Fibroblast of lung (primary cell): ENCODE measurements around the gene MPPED2. TPM values are rescaled to one million over a fixed set of nuclear protein-coding genes. Genes with fewer than 3 reads are reported as not detected.

Source experiments
- DNase-seq, 2 donors: peaks; one replicate each; pipeline versions ENCODE4 v3.0.0 to v3.0.0-alpha.2; 2010; ENCODE audit warnings: low read depth in 2 of 2
- H2AFZ ChIP-seq: 2 replicates; pipeline ENCODE4 v1.5.1; 2012; ENCODE audit warnings: low read length, control low read depth, inconsistent platforms
- H3K27ac ChIP-seq: 2 replicates; pipeline ENCODE4 v1.5.1; 2011; ENCODE audit warnings: low read length, control low read depth; ENCODE audit not compliant: insufficient read depth
- H3K27me3 ChIP-seq: 2 replicates; pipeline ENCODE4 v1.5.1; 2011; ENCODE audit warnings: mild to moderate bottlenecking, low read length; ENCODE audit not compliant: control insufficient read depth, insufficient read depth
- H3K36me3 ChIP-seq: 2 replicates; pipeline ENCODE4 v1.5.1; 2011; ENCODE audit warnings: low read length; ENCODE audit not compliant: control insufficient read depth, insufficient read depth
- H3K4me1 ChIP-seq: 2 replicates; pipeline ENCODE4 v1.5.1; 2011; ENCODE audit warnings: low read length; ENCODE audit not compliant: control insufficient read depth, insufficient read depth; ENCODE audit errors: extremely low read depth
- H3K4me2 ChIP-seq: 2 replicates; pipeline ENCODE4 v1.5.1; 2011; ENCODE audit warnings: low read length, control low read depth; ENCODE audit not compliant: insufficient read depth; ENCODE audit errors: extremely low read depth
- H3K4me3 ChIP-seq, 4 experiments: fragments of 200-600 bp in 1 of 4; sonication (generic) in 1 of 4; replicated peaks in 1 of 4; 2 replicates each; pipeline ENCODE4 v1.5.1; 2011 to 2016; ENCODE audit warnings: low read length in 4 of 4, low read depth in 3 of 4, mild to moderate bottlenecking in 3 of 4, control low read depth in 2 of 4, inconsistent platforms in 1 of 4, mixed read lengths in 1 of 4; ENCODE audit not compliant: insufficient read depth in 1 of 4; ENCODE audit errors: control extremely low read depth in 1 of 4
- H3K79me2 ChIP-seq: 2 replicates; pipeline ENCODE4 v1.5.1; 2012; ENCODE audit warnings: mild to moderate bottlenecking, low read length, inconsistent platforms; ENCODE audit not compliant: control insufficient read depth, insufficient read depth
- H3K9ac ChIP-seq: 2 replicates; pipeline ENCODE4 v1.5.1; 2011; ENCODE audit warnings: mild to moderate bottlenecking, low read length, control low read depth; ENCODE audit not compliant: insufficient read depth
- H3K9me3 ChIP-seq: 2 replicates; pipeline ENCODE4 v1.5.1; 2012; ENCODE audit warnings: low read depth, low read length; ENCODE audit not compliant: control insufficient read depth, insufficient read depth
- H4K20me1 ChIP-seq: 2 replicates; pipeline ENCODE4 v1.5.1; 2011; ENCODE audit warnings: low read length; ENCODE audit not compliant: control insufficient read depth, insufficient read depth; ENCODE audit errors: extremely low read depth
- CTCF ChIP-seq, 2 donors: IDR thresholded peaks in 1 of 2; conservative IDR thresholded peaks in 1 of 2; 1 replicate in 1 of 2; 2 replicates in 1 of 2; pipeline ENCODE4 v1.5.1; 2011 to 2012; ENCODE audit warnings: low read length in 2 of 2, control low read depth in 1 of 2, inconsistent platforms in 1 of 2, low read depth in 1 of 2, mild to moderate bottlenecking in 1 of 2
- EZH2 ChIP-seq: IDR thresholded peaks from 2 replicates; pipeline ENCODE4 v1.5.1; 2012; ENCODE audit warnings: low read length, control low read depth, mild to moderate bottlenecking; ENCODE audit errors: missing control alignments
- polyA plus RNA-seq, 2 donors: library from polyadenylated mRNA; depleted of rRNA in 1 of 2; stranded (reverse) in 1 of 2; unstranded in 1 of 2; fragments of >200 nt; gene quantifications; 2 replicates each; pipeline ENCODE4 v1.2.1, GENCODE V29; 2011 to 2012; ENCODE audit warnings: missing spikeins in 1 of 2
- total RNA-seq: library from RNA; depleted of rRNA; stranded (reverse); fragments of >200 nt; gene quantifications from 2 replicates; pipeline ENCODE4 v1.2.1, GENCODE V29; 2014

The MPPED2 gene
- total and polyA plus RNA-seq, 2 donors (not counting 1 experiment from before 2014, with no cell fraction given) = under 0.01 to 0.02 TPM

- no peak overlapping the region for H3K27ac ChIP-seq
- DNase-seq = no peak
- H3K36me3 ChIP-seq = no peaks in the 10 kb centered on the region
- H3K9ac ChIP-seq = no peak overlapping the region
- no peak overlapping the region for H2AFZ ChIP-seq
- H3K79me2 ChIP-seq = no peaks in the 10 kb centered on the region
- H4K20me1 ChIP-seq = no peaks in the 10 kb centered on the region
- no peaks in the 10 kb centered on the region for H3K9me3 ChIP-seq
- H3K27me3 ChIP-seq = no peaks in the 10 kb centered on the region
- H3K4me2 ChIP-seq = no peak overlapping the region
- no peak overlapping the region for H3K4me3 ChIP-seq
- TF ChIP-seq CTCF (conservative IDR thresholded peaks at IDR 0.05 in 1 of 2, IDR thresholded peaks at IDR 0.05 in 1 of 2; ENCODE audit: low read depth in 1 of 2, low read length in 2 of 2) = no peak
- TF ChIP-seq EZH2 = no peak
- no peaks in the 10 kb centered on the region for H3K4me1 ChIP-seq
Observed at GRCh38 chr11:30526558-30526957, 59.6 kb downstream of the MPPED2 start.

GRCh38 chr11:30522536-30523243, 63.5 kb downstream of the MPPED2 start:
- no peaks in the 10 kb centered on the region for H3K79me2 ChIP-seq
- no peaks in the 10 kb centered on the region for H4K20me1 ChIP-seq
- TF ChIP-seq CTCF (conservative IDR thresholded peaks at IDR 0.05 in 1 of 2, IDR thresholded peaks at IDR 0.05 in 1 of 2; ENCODE audit: low read depth in 1 of 2, low read length in 2 of 2) (no peak), EZH2 (no peak)
- no peak overlapping the region for H3K4me3 ChIP-seq
- H3K27ac ChIP-seq = no peak overlapping the region
- H3K4me2 ChIP-seq = no peak overlapping the region
- no peaks in the 10 kb centered on the region for H3K27me3 ChIP-seq
- no peaks in the 10 kb centered on the region for H3K9me3 ChIP-seq
- no peak overlapping the region for H2AFZ ChIP-seq
- no peak overlapping the region for H3K9ac ChIP-seq
- H3K4me1 ChIP-seq = no peaks in the 10 kb centered on the region
- no peaks in the 10 kb centered on the region for H3K36me3 ChIP-seq
- DNase-seq = no peak

- Histone ChIP-seq H3K27ac (no peak overlapping the region), H3K4me2 (no peak overlapping the region), H3K36me3 (no peaks in the 10 kb centered on the region), H3K9ac (no peak overlapping the region), H2AFZ (no peak overlapping the region), H3K79me2 (no peaks in the 10 kb centered on the region), H3K9me3 (no peaks in the 10 kb centered on the region), H4K20me1 (no peaks in the 10 kb centered on the region), H3K4me3 (no peak overlapping the region), H3K4me1 (no peaks in the 10 kb centered on the region), H3K27me3 (no peaks in the 10 kb centered on the region)
- TF ChIP-seq EZH2 (no peak), CTCF (conservative IDR thresholded peaks at IDR 0.05 in 1 of 2, IDR thresholded peaks at IDR 0.05 in 1 of 2; ENCODE audit: low read depth in 1 of 2, low read length in 2 of 2) (no peak)
- no peak for DNase-seq
Observed at GRCh38 chr11:30521297-30522071, 64.7 kb downstream of the MPPED2 start.
